GM18861 (cell line): ENCODE data around the gene NEDD8.

ENCODE experiments used
- ATAC-seq: cut with Tn5 transposase; IDR thresholded peaks from one replicate; pipeline ENCODE4 v1.9.1; 2021; ENCODE audit not compliant: unreplicated experiment

NEDD8 gene

GRCh38 chr14:24264298-24264697 is 32.1 kb upstream of the NEDD8 start:
- no peak for ATAC-seq

GRCh38 chr14:24263848-24264247 is 31.7 kb upstream of the NEDD8 start:
- ATAC-seq, result no peak

- no peak for ATAC-seq
These were observed 30.9 kb upstream of the NEDD8 start, which contains the start of gene TGM1 for GRCh38 chr14:24262821-24263733. Gene TGM1, minus strand, starts transcription at chr14:24263177. Its CDS starts 825 bp downstream, at chr14:24262352.

GRCh38 chr14:24261969-24262327 is 29.8 kb upstream of the NEDD8 start:
- ATAC-seq, result no peak

DNA sequence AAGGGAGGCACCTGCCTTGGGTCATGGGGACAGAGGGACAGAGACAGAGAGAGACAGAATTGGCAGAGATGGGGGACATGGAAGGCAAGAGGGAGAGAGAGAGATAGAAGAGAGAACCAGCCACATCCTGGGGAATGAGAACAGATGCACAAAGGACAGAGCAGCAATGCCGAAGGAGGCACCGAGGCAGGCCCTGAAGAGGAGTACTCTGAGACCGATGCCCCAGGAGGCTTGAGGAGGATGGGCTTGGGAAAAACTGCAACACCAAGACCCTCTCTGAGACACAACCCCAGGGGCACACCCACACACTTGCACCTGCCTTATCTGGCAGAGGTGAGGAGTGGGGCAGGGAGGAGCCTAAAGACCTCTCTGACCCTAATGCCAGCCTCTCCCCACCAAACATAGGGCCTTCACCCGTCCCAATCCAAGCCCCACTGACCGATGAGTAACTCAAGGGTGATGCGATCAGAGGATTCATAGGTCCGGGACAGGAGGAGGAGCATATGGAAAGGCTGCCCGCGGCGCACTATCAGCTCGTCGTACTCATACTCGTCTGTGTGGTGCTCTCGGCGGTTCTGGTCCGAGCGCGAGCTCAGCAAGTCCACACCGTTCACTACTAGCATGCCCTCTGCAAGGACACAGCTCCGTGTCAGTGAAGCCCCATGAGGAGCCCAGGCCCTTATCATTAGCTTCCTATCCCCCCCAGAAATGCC is 29.2 kb upstream of the NEDD8 start:
- ATAC-seq, result no peak

DNA sequence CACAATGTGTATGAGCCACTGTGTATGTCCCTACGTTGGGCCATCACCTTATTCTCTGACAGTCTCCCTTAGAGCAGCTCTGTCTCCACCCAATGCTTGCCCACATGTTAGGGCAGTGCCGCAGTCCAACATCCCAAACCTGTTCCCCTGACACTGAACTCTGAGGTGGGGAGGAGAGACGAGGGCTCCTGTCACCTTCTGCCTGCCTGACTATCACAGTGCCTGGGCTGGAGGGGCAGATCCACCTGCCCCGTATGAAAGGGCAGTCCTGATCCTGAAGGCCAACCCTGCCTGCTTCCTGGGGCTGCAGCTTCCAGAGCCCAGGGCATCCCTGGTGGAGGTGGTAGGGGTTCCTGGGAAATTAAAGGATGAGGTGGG is 28.6 kb upstream of the NEDD8 start:
- ATAC-seq, result no peak

DNA sequence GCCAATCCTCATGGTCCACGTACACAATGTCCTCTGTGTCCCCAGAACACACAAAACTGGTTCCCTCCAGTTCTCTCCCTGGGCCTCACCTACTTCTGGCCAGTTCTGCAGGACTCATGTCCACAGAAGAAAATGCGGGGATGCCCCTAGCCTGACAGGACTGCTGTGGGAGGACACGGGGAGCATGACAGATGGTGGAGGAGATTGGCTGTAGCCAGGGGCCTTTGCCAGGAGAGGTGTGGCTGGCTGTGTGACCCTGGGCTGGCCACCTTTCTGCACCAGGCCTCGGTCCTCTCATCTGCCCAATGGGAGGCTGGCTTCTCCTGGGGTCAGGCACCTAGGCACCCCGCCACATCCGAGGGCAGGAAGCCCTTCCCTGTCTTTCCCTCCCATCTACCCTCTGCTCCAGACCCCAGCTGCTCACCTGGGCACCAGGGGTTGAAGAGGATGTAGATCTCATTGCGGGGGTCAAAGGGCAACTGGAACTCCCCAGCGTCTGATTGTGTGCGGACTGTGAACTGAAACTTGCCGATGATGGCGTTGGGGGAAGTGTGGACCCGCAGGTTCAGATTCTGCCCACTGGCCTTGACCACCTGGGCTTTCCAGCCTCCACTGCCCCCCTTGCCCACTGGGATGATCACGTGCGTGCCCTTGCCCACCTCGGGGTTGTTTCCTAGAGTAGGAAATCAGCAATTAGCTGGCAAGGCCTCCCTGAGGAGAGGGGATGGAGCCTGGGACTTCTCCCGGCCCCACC is 28.0 kb upstream of the NEDD8 start:
- no peak for ATAC-seq

GRCh38 chr14:24259282-24260025 is 27.3 kb upstream of the NEDD8 start:
- no peak for ATAC-seq

DNA sequence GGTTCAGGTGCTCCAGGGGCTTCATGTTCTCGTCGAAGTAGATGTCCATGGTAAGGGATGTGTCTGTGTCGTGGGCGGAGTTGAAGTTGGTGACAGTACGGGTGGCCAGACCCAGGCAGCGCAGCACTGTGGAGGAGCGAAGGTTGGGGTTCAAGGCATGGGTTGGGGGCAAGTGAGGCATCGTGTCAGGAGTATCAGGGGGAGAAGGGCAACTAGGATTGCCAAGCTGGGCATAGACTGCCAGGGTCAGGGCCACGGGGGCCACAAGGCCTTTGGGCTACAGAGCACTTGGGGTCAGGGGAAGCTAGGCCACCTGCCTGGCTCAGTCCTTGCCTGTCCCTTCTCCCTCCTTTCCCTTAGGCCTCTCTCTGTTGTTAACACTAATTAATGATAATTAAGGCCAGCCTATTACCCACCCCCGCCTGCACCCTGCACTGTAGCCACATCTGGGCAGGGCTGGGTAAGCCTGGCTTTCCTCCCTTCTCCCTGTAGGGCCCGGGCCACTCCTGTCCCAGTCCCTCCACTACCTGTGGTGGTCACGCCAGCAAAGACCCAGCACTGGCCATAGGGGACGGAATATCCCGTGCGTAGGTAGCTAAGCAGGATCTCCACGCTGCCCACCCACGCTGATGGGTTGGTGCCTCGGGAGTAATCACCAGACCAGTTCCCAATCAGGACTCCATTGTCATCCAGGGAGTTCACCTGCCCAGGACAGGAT is 26.5 kb upstream of the NEDD8 start:
- ATAC-seq, result no peak

GRCh38 chr14:24258119-24258518 is 26.0 kb upstream of the NEDD8 start:
- ATAC-seq, result no peak

DNA sequence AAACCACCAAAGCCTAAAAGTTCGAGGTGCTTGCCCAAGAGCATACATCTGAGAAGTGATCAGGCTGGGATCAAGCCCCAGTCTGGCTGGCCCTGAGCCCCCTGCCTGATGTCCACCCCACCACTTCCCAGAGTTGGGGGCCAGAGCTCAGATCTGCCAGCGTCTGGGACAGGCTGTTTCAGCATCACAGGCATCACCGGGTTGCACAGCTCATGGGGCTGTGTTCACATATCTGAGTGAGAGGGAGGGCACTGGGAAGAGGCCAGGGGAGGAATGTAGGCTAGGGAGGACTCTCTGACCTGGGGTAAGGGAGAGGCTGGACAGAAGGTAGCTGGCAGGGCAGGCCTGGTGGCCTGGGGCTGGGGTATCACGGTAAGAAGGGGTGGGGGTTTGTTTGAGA is 24.8 kb upstream of the NEDD8 start:
- no peak for ATAC-seq

- no peak for ATAC-seq
These were observed 24.0 kb upstream of the NEDD8 start for GRCh38 chr14:24255931-24256711.

- no peak for ATAC-seq
These were observed 23.3 kb upstream of the NEDD8 start for GRCh38 chr14:24255438-24255837.

DNA sequence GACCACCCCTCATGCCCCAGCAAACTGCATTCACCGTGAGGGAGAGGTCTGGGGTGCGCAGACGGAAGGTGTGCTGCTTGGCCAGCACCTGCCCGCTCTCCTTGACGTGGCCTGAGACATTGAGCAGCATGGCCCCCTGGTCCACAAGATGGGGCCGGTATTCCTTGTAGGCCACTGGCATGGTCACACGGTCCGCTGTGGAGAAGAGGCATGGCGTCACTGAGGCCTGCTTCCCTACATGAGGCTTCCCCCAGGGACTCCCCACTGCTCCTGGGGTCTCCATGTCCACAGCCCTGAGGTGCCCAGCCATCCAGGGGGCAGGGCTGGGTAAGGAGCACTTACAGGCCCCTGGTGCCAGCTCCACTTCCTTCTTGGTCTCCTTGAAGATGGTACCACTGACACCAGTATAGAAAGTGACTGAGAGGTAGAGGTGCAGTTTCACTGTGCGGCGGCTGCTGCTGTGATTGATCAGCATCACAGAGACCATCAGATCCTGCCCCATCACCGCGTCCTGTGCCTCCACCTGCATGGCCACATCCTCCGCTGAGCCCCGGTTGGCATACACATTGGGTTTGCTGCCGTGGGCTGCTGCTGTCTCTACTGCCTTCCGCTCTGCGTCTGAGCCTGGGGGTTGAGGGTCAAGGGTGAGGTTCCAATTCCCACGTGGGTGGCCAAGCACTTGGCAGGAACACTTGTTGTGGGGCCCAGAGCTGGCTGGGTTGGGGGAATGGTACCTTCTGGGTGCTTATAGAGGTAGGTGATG is 22.6 kb upstream of the NEDD8 start:
- no peak for ATAC-seq

DNA sequence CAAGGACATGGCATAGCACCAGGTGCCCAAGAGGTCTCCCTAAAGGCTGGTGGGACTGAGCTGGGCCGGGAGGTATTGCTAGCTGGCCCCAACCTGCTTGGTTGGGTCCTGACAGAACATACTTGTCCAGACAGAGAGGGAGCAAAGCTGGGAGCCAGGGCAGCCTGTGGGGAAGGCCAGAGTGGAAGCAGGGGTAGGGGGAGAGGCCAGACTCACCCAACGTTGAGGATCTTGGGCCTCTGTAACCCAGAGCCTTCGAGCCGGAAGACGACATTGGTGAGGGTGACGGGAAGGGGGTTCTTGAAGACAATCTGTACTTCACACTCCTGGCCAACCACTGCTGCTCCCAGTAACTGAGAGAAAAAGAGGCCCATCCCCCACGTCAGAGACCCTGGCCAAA is 21.8 kb upstream of the NEDD8 start:
- no peak for ATAC-seq

- no peak for ATAC-seq
These were observed 20.3 kb upstream of the NEDD8 start for GRCh38 chr14:24252289-24253124.

DNA sequence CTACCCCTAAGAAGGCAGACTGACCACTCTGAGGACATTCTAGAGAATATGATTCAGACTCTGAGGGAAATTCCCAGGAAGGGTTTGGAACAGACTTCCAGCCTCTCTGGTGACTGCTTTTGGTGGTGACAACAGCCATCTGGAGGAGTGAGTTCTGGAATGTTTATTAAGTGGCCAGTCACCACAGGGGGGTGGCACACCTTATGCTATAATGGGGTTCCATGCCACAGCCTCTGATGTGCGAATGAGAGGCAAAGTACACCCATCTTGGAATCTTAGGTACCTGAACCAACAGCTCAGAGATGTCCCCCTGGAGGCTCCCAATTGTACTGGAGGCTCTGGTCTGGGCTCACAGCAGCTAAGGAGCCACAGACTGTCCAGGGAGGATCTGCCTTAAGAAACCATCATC is 19.7 kb upstream of the NEDD8 start:
- ATAC-seq, result no peak

GRCh38 chr14:24250354-24250753 is 18.2 kb upstream of the NEDD8 start:
- ATAC-seq, result no peak
